ENCODE results near the gene LRCOL1. TPM values are rescaled to one million over a fixed set of nuclear protein-coding genes. Genes with fewer than 3 reads are reported as not detected.

Gene LRCOL1
- total and polyA plus RNA-seq, 10 of the 15 experiments (the other 5 are each of a cell fraction or from before 2014, with no cell fraction given): not detected

DNA sequence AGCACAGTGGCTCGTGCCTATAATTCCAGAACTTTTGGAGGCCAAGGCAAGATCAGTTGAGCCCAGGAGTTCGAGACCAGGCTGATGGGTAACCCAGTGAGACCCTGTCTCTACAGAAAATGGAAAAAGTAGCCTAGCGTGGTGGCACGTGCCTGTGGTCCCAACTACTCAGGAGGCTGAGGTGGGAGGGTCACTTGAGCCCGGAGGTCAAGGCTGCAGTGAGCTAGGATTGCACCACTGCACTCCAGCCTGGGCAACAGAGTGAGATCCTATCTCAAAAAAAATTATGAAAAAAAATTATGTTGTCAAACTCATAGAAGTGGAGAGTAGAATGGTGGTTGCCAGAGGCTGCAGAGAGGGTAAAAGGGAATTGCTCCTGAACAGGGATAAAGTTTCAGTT, 3.6 kb upstream of the LRCOL1 start:
- Histone ChIP-seq H3K27ac (ENCODE audit: control insufficient read depth, insufficient read depth) (no peak overlapping the region), H3K36me3 (ENCODE audit: control insufficient read depth in 2 of 2, insufficient read depth in 2 of 2, low read length in 1 of 2) (no peaks in the 10 kb centered on the region), H3K4me2 (ENCODE audit: control insufficient read depth, insufficient read depth) (no peak overlapping the region), H4K20me1 (ENCODE audit: control insufficient read depth, insufficient read depth) (no peaks in the 10 kb centered on the region), H3K9me3 (replicated peaks; ENCODE audit: control insufficient read depth, insufficient read depth, low read length) (peaks cover 12% of the 10 kb centered on the region), H3K4me1 (ENCODE audit: control insufficient read depth, insufficient read depth, low read length) (no peaks in the 10 kb centered on the region), H3K79me2 (ENCODE audit: control insufficient read depth, insufficient read depth, low read length) (no peaks in the 10 kb centered on the region), H3K4me3 (no peak overlapping the region), H3K27me3 (replicated peaks in 1 of 2; ENCODE audit: control insufficient read depth in 2 of 2, insufficient read depth in 2 of 2, low read length in 1 of 2) (peaks cover 0 to 4% of the 10 kb centered on the region in 2 experiments; a peak in 1 of 4 replicates), H3K9ac (ENCODE audit: control insufficient read depth, insufficient read depth, low read length) (no peak overlapping the region), H2AFZ (ENCODE audit: control insufficient read depth, low read depth, low read length) (no peak overlapping the region)
- in situ Hi-C loops (cut with MboI): loop anchor here (5.0 kb wide), 1 partner anchor 197 kb away; no protein-coding TSS in a partner anchor
- FAIRE-seq (no peak), DNase-seq (ENCODE audit: low read depth, low spot score) (no peak), ATAC-seq (no peak)
- CTCF ChIA-PET: interaction anchor here (1.3 to 3.5 kb wide), 6 partner anchors 14 to 714 kb away, joined by 3 to 37 read pairs (median 7); no protein-coding TSS in a partner anchor
- intact Hi-C loops (cut with micrococcal nuclease; ENCODE audit: unreplicated experiment): no loop called here
- TF ChIP-seq NR2C1 (IDR thresholded peaks at IDR 0.05) (no peak), KDM1A (IDR thresholded peaks at IDR 0.05; ENCODE audit: borderline replicate concordance) (no peak), SP1 (IDR thresholded peaks at IDR 0.05; ENCODE audit: low read depth, low read length) (no peak), MXI1 (IDR thresholded peaks at IDR 0.05; ENCODE audit: low read depth, low read length) (no peak), KLF5 (IDR thresholded peaks at IDR 0.05; ENCODE audit: partially characterized antibody) (no peak), POU2F2 (IDR thresholded peaks at IDR 0.05; ENCODE audit: borderline replicate concordance, low read depth, low read length) (no peak), PKNOX1 (IDR thresholded peaks at IDR 0.05) (no peak), SREBF1 (IDR thresholded peaks at IDR 0.05; ENCODE audit: low read length) (no peak), BHLHE40 (IDR thresholded peaks at IDR 0.05; ENCODE audit: borderline replicate concordance in 1 of 2, low read depth in 2 of 2, low read length in 1 of 2) (no peak), TBL1XR1 (IDR thresholded peaks at IDR 0.05; ENCODE audit: low read depth, low read length) (no peak), MYB (IDR thresholded peaks at IDR 0.05; ENCODE audit: borderline replicate concordance, low read depth, low read length) (no peak), MTA3 (IDR thresholded peaks at IDR 0.05; ENCODE audit: borderline replicate concordance, low read length) (no peak), YY1 (IDR thresholded peaks at IDR 0.05; ENCODE audit: low read depth, low read length) (no peak), CBX3 (IDR thresholded peaks at IDR 0.05; ENCODE audit: borderline replicate concordance, low read depth) (no peak)
- TF ChIP-seq, protein P1, sequence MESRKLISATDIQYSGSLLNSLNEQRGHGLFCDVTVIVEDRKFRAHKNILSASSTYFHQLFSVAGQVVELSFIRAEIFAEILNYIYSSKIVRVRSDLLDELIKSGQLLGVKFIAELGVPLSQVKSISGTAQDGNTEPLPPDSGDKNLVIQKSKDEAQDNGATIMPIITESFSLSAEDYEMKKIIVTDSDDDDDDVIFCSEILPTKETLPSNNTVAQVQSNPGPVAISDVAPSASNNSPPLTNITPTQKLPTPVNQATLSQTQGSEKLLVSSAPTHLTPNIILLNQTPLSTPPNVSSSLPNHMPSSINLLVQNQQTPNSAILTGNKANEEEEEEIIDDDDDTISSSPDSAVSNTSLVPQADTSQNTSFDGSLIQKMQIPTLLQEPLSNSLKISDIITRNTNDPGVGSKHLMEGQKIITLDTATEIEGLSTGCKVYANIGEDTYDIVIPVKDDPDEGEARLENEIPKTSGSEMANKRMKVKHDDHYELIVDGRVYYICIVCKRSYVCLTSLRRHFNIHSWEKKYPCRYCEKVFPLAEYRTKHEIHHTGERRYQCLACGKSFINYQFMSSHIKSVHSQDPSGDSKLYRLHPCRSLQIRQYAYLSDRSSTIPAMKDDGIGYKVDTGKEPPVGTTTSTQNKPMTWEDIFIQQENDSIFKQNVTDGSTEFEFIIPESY (IDR thresholded peaks at IDR 0.05): no peak
- no TSS peak for BruUV-seq (replicated peaks)
- POLR2A ChIA-PET: interaction anchor here (0.7 kb wide), 1 partner anchor 14 kb away, joined by 3 read pairs; no protein-coding TSS in a partner anchor
- RAD21 ChIA-PET (ENCODE audit: unreplicated experiment): interaction anchor here (1.1 to 1.3 kb wide), 2 partner anchors 197 to 199 kb away, joined by 4 to 22 read pairs; no protein-coding TSS in a partner anchor
- 16% methylated on average over 5 of the region's 5 CpGs for WGBS (ENCODE audit: insufficient coverage, insufficient replicate concordance, low lambda C conversion rate, missing lambda C conversion rate)
- SMC1A ChIA-PET (ENCODE audit: uncharacterized antibody, unreplicated experiment): interaction anchor here (1.6 kb wide), 1 partner anchor 460 kb away, joined by 4 read pairs; no protein-coding TSS in a partner anchor
